RCC 7860 (cell line): Measurements from ENCODE around the gene CTDSP1.
A peak's percentile ranks its signal among the peaks of the same experiment; 100 is the strongest.

Source experiments
- DNase-seq: peaks from one replicate; pipeline ENCODE4 v3.0.0-alpha.2; 2015; ENCODE audit warnings: low spot score
- FAIRE-seq: peaks from 2 replicates; lab custom pipeline; 2012; peaks lifted over from hg19 to GRCh38; lab: Jason Lieb, UNC

The CTDSP1 gene

GRCh38 chr2:218447072-218447471, 47.4 kb downstream of the CTDSP1 start:
- FAIRE-seq (no peak), DNase-seq (no peak)

GRCh38 chr2:218448934-218449333, 49.3 kb downstream of the CTDSP1 start:
- DNase-seq (peak; percentile 29), FAIRE-seq (no peak)

- DNase-seq (no peak), FAIRE-seq (no peak)
These were observed 52.4 kb downstream of the CTDSP1 start for GRCh38 chr2:218452079-218452478.
